Central memory CD8-positive, alpha-beta T cell (primary cell): ENCODE measurements around the gene BLTP3A.
A peak's percentile ranks its signal among the peaks of the same experiment; 100 is the strongest.
"Not testable (repeated sequence)": the region's sequence is repeated elsewhere in the genome, so short reads cannot be mapped to it uniquely, and the experiment has no call there.

Experiments used
- ATAC-seq: fragments of 150-1000 bp; cut with Tn5 transposase; replicated peaks from 2 replicates; pipeline ENCODE4 v1.10.0; 2022; ENCODE audit warnings: mild to moderate bottlenecking, moderate FRiP score, moderate number of reproducible peaks; ENCODE audit not compliant: poor library complexity, severe bottlenecking; ENCODE audit errors: extremely low read depth
- DNase-seq, 2 donors: peaks; one replicate each; pipeline ENCODE4 v3.0.0; 2021; ENCODE audit warnings: low spot score in 2 of 2
- H3K27ac Mint-ChIP-seq: one replicate; pipeline ENCODE4 v1.8.0; 2022; ENCODE audit warnings: low read depth, mild to moderate bottlenecking, moderate library complexity, mixed read lengths
- H3K27me3 Mint-ChIP-seq: one replicate; pipeline ENCODE4 v1.8.0; 2022; ENCODE audit warnings: mixed read lengths
- H3K36me3 Mint-ChIP-seq: one replicate; pipeline ENCODE4 v1.8.0; 2022; ENCODE audit warnings: mild to moderate bottlenecking, moderate library complexity, mixed read lengths; ENCODE audit not compliant: insufficient read depth
- H3K4me1 Mint-ChIP-seq: one replicate; pipeline ENCODE4 v1.8.0; 2022; ENCODE audit warnings: mixed read lengths
- H3K4me3 Mint-ChIP-seq: one replicate; pipeline ENCODE4 v1.8.0; 2022; ENCODE audit warnings: mild to moderate bottlenecking, moderate library complexity, mixed read lengths
- H3K9me3 Mint-ChIP-seq: one replicate; pipeline ENCODE4 v1.8.0; 2022; ENCODE audit warnings: mixed read lengths

The BLTP3A gene

DNA sequence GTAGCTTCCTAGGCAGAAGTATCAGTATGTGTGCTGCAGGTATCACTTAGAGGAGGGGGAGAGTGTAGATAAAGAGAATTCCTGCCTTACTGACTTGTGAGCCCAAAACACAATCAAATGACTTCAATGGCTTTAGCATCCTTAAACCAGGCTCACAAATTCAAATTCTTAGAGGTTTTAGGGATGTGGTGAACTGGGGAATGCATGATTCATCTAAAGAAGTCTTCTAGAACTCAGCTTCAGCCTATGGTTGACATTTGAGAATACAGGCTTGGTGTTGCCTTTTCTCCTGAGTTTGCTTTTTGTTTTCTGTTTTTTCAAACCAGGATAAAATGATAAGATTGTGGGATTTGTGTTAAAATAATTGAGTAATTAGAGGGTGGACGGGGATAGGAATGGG, 20.2 kb upstream of the BLTP3A start:
- H3K27ac Mint-ChIP-seq, result no peak overlapping the region
- DNase-seq, result no peak

DNA sequence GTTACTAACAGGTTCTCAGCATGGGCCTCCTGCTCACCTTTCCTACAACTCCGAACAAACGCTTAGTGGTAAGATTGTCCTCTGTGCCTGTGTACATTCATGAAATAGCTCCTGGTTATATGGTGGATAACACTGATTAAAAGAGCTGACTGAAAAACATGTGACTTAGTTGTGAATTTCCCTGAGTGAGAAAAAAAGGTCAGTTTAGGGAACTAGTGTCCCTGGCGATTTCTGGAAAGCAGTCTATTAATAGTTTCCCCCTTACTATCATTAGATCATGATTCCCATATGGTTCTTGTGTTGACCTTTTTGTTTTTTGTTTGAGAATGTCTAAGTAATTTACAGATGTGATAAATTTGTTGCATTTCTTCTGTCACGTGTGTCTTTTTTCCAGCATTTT, 18.9 kb upstream of the BLTP3A start:
- Mint-ChIP-seq H3K9me3 (no peaks in the 10 kb centered on the region), H3K27me3 (no peaks in the 10 kb centered on the region), H3K36me3 (peaks cover 58% of the 10 kb centered on the region), H3K4me3 (no peak overlapping the region), H3K27ac (no peak overlapping the region), H3K4me1 (peaks cover 12% of the 10 kb centered on the region)
- ATAC-seq (no peak), DNase-seq (no peak)

More for the DNA sequence above, 20.2 kb upstream of the BLTP3A start:
- no peaks in the 10 kb centered on the region for H3K9me3 Mint-ChIP-seq
- no peaks in the 10 kb centered on the region for H3K27me3 Mint-ChIP-seq
- peaks cover 66% of the 10 kb centered on the region for H3K36me3 Mint-ChIP-seq
- H3K4me3 Mint-ChIP-seq, result no peak overlapping the region
- ATAC-seq, result no peak
- H3K4me1 Mint-ChIP-seq, result peaks cover 12% of the 10 kb centered on the region

DNA sequence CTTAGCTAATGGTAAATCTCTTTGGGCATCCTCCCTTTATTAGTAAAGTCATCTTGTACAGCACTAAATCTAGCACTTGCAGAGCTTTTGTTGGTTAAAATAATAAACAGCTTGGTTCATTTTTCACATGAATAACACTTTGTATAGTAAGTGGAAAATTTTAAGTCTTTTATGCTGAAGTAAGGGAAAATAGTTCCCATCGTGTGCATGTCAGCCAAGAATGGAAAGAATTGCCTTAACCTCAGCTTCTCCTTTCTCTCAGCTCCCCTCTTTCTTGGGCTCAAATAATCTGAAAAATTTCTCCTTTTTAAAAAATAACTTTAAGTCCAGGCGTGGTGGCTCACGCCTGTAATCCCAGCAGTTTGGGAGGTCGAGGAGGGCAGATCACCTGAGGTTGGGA, 18.0 kb upstream of the BLTP3A start:
- ATAC-seq (no peak), DNase-seq (no peak)
- peaks cover 49% of the 10 kb centered on the region for H3K36me3 Mint-ChIP-seq
- no peak overlapping the region for H3K27ac Mint-ChIP-seq
- no peaks in the 10 kb centered on the region for H3K27me3 Mint-ChIP-seq
- H3K4me1 Mint-ChIP-seq, result peaks cover 12% of the 10 kb centered on the region
- no peak overlapping the region for H3K4me3 Mint-ChIP-seq
- no peaks in the 10 kb centered on the region for H3K9me3 Mint-ChIP-seq

DNA sequence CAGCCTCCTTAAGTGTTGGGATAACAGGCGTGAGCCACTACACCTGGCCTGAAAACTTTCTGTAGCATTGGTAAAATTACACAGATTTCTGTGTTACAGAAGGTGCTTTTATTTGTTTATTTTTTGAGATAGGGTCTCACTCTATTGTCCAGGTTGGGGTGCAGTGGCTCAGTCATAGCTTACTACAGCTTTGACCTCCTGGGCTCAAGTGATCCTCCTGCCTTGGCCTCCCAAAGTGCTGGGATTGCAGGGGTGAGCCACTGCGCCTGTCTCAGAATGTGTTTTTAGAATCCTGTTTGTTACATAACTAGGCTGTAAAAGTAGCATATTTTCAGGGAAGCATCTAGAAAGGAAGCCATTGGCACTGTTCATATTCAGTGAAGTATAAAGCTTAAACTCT, 16.9 kb upstream of the BLTP3A start:
- DNase-seq (no peak), ATAC-seq (no peak)
- Mint-ChIP-seq H3K4me3 (no peak overlapping the region), H3K9me3 (no peaks in the 10 kb centered on the region), H3K27ac (no peak overlapping the region), H3K36me3 (peaks cover 46% of the 10 kb centered on the region), H3K4me1 (peaks cover 12% of the 10 kb centered on the region), H3K27me3 (no peaks in the 10 kb centered on the region)

DNA sequence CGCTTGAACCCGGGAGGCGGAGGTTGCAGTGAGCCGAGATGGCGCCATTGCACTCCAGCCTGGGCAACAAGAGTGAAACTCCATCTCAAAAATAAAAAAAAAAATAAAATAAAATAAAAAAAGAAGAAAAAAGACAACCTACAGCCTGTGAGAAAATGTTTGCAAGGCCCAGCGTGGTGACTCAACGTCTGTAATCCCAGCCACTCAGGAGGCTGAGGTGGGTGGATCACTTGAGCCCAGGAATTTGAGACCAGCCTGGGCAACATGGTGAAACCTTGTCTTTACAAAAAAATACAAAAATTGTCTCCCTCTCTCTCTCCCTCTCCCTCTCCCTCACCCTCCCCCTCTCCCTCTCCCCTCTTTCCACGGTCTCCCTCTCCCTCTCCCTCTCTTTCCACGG, 6.5 kb upstream of the BLTP3A start:
- not testable (repeated sequence) for DNase-seq, H3K27me3 Mint-ChIP-seq, H3K9me3 Mint-ChIP-seq

DNA sequence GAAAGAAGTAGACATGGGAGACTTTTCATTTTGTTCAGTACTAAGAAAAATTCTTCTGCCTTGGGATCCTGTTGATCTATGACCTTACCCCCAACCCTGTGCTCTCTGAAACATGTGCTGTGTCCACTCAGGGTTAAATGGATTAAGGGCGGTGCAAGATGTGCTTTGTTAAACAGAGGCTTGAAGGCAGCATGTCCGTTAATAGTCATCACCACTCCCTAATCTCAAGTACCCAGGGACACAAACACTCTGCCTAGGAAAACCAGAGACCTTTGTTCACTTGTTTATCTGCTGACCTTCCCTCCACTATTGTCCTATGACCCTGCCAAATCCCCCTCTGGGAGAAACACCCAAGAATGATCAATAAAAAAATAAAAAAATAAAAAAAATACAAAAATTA, 4.7 kb upstream of the BLTP3A start:
- H3K4me3 Mint-ChIP-seq, H3K4me1 Mint-ChIP-seq, H3K27me3 Mint-ChIP-seq, DNase-seq, H3K9me3 Mint-ChIP-seq, ATAC-seq, H3K27ac Mint-ChIP-seq, H3K36me3 Mint-ChIP-seq: not testable (repeated sequence)

More for the DNA sequence above, 6.5 kb upstream of the BLTP3A start:
- H3K36me3 Mint-ChIP-seq, H3K4me3 Mint-ChIP-seq, H3K27ac Mint-ChIP-seq, ATAC-seq, H3K4me1 Mint-ChIP-seq: not testable (repeated sequence)

DNA sequence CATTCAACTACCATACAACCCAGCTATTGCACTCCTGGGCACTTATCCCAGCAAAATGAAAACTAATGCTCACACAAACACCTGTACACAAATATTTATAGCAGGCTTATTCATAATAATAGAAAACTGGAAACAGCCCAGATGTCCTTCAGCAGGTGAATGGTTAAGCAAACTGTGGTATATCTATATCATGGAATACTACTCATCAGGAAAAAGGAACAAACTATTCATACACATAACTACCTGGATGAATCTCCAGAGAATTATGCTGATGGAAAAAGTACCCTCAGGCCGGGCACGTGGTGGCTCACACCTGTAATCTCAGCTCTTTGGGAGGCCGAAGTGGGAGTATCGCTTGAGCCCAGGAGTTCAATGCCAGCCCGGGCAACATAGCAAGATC, 3.8 kb upstream of the BLTP3A start:
- Mint-ChIP-seq H3K36me3 (peaks cover 8% of the 10 kb centered on the region), H3K4me3 (no peak overlapping the region), H3K4me1 (peaks cover 18% of the 10 kb centered on the region), H3K9me3 (no peaks in the 10 kb centered on the region), H3K27ac (no peak overlapping the region), H3K27me3 (no peaks in the 10 kb centered on the region)
- DNase-seq (no peak), ATAC-seq (no peak)

DNA sequence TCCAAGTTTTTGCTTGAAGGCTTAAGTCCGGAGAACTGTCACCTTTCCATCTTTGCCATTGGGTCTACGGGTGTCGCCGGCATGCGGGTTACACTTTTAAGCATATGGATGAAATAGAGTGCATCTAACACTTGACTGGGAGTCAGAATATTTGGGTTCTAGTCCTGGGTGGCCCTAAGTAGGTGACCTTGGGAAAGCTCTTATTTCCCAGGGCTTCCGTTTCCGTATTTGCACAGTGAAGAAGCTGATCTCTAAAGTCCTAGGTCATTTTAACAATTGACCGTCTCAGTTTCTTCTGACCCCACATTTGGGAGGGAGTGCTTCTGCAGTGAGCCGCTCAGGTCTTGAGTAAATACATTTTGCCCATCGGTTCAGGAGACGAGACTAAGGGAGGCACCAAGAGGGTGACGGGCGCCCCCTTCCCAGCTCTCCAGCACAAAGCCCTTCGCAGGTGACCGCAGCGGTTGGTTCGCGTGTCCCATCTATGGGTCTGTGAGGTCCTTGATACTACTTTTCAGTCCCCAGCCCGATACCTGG, 651 bp upstream of the BLTP3A start:
- Mint-ChIP-seq H3K4me3 (peak overlapping the region; percentile 95), H3K9me3 (no peaks in the 10 kb centered on the region), H3K4me1 (peaks cover 30% of the 10 kb centered on the region), H3K27me3 (no peaks in the 10 kb centered on the region), H3K36me3 (peaks cover 8% of the 10 kb centered on the region), H3K27ac (peak overlapping the region; percentile 93)
- ATAC-seq (peak; percentile 21), DNase-seq (no peak)

DNA sequence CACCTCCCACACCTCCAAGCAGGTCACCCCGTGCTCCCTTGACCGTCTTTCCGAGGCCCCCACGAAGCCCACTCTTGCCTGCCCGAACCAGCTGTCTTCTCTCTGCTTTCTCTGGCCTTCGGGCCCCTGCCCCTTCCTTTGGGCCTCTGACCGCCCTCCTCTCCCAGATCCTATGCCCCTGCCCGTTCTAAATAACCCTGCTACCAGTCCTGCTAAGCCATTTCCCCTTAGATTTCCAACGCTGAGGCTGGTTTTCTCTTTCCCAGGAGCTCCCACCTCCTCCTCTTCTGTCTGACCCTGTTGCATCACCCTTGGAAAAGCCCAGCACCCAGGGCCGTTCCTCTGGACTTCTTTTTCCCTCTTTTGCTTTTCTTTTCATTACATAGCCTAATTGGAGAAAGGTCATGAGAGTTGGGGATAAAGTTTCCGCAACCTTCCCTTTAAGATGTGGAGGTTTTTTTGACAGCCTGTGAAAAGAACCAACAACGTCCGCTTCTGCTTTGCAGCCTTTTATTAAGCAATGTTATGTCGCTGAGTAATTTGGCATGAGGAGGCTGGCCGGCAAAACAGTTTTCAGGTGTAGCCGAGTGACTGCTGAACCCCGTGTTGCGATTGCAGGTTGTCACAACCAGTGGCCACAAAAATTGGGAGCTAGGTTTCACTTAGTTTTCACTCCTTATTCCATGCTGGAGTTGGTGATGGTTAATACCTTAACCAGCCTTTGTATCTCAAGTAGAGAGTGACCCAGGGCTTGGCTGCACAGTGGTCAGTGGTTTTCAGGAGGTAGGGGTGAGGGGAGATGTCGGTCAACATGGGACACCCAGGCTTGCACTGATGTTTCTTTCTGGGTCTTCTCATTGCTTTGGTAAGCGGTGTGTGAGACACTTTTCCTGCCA, 970 bp downstream of the BLTP3A start:
- H3K9me3 Mint-ChIP-seq, result no peaks in the 10 kb centered on the region
- peaks cover 8% of the 10 kb centered on the region for H3K36me3 Mint-ChIP-seq
- no peak for ATAC-seq
- no peaks in the 10 kb centered on the region for H3K27me3 Mint-ChIP-seq
- peaks cover 30% of the 10 kb centered on the region for H3K4me1 Mint-ChIP-seq
- peak overlapping the region; percentile 93 for H3K27ac Mint-ChIP-seq
- DNase-seq, result no peak
- H3K4me3 Mint-ChIP-seq, result peak overlapping the region; percentile 95

DNA sequence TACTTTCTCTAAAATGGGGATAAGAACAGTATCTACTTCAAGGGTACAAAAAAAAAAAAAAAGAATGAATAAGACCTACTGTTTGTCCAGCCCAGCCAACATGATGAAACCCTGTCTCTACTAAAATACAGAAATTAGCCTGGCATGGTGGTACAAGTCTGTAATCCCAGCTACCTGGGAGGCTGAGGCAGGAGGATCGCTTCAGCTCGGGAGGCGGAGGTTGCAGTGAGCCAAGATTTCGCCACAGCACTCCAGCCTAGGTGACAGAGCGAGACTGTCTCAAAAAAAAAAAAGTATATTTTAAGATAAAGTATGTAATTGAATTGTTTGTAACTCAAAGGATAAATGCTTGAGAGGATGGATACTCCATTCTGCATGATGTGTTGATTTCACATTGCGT, 2.0 kb downstream of the BLTP3A start:
- H3K4me1 Mint-ChIP-seq, result peaks cover 30% of the 10 kb centered on the region
- H3K27me3 Mint-ChIP-seq, result no peaks in the 10 kb centered on the region
- H3K9me3 Mint-ChIP-seq, result no peaks in the 10 kb centered on the region
- H3K27ac Mint-ChIP-seq, result no peak overlapping the region
- peaks cover 8% of the 10 kb centered on the region for H3K36me3 Mint-ChIP-seq
- ATAC-seq (no peak), DNase-seq (no peak)
- H3K4me3 Mint-ChIP-seq, result peak overlapping the region; percentile 95

DNA sequence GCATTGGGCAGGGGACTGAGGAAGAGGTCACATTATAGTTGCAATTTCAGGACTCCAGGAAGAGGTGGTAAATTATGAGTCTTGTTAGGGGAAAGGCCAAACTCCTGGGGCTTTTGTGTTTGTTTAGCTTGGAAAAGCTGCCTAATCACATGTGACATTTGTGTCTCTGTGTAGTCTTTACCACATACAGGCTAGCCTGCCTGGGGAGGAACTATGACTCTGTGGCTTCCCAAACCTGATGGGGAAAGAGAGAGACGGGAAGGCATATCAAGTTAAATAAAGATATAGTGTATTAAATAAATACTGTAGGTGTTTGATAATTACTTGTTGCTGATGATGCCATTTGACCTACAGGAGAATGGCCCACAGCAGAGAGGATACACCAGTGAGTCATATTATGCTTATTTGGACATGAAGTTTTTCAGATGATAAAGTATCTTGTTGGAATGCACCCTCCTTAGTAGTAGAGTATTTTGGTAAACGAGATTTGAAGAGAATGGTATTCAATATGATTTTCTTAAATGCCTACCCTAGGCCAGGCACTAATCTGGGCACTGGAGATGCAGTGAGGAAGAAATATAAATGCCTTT, 4.0 kb downstream of the BLTP3A start:
- Mint-ChIP-seq H3K36me3 (peaks cover 9% of the 10 kb centered on the region), H3K9me3 (no peaks in the 10 kb centered on the region), H3K27me3 (no peaks in the 10 kb centered on the region), H3K4me1 (peaks cover 33% of the 10 kb centered on the region), H3K27ac (no peak overlapping the region), H3K4me3 (no peak overlapping the region)
- ATAC-seq, result no peak
- DNase-seq, result no peak

DNA sequence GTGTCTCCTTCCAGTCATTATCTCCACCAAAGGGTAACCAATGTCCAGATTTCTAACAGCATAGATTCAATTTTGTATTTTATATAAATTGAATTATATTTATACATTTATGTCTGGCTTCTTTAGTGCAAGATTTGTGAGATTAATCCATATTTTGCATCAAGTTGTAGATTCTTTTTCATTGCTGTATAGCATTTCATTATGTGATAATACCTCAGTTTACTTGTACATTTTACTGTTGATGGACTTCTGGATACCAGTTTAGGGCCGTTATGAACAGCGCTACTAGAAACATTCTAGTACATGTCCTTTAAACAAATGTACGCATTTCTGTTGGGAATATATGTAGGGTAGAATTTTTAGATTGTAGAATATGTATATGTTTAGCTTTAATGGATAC, 6.2 kb downstream of the BLTP3A start:
- H3K4me3 Mint-ChIP-seq, result no peak overlapping the region
- no peaks in the 10 kb centered on the region for H3K9me3 Mint-ChIP-seq
- no peak for ATAC-seq
- H3K36me3 Mint-ChIP-seq, result peaks cover 5% of the 10 kb centered on the region
- H3K27ac Mint-ChIP-seq, result no peak overlapping the region
- no peak for DNase-seq
- H3K4me1 Mint-ChIP-seq, result peaks cover 18% of the 10 kb centered on the region
- no peaks in the 10 kb centered on the region for H3K27me3 Mint-ChIP-seq

DNA sequence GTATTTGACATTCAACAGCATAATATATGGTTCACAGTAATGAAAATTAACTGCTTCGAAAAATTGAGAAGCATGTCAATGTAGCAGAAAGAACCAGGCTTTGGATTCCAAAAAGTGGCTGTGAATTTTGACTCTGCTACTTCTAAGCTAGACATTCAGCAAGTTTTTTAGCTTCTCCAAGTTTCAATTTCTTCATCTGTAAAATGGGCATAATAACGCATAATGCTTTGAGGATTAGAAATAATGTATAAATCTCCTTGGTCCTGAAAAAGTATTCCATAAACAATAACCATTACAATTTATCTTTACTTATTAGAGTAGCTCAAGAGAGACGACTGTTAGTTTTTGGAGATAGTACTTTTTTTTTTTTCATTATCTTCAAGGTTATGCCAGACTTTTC, 7.7 kb downstream of the BLTP3A start:
- H3K36me3 Mint-ChIP-seq, result peaks cover 5% of the 10 kb centered on the region
- H3K27ac Mint-ChIP-seq, result no peak overlapping the region
- no peaks in the 10 kb centered on the region for H3K27me3 Mint-ChIP-seq
- peaks cover 10% of the 10 kb centered on the region for H3K4me1 Mint-ChIP-seq
- ATAC-seq, result no peak
- DNase-seq, result no peak
- H3K9me3 Mint-ChIP-seq, result no peaks in the 10 kb centered on the region
- no peak overlapping the region for H3K4me3 Mint-ChIP-seq
